ENCODE measurements around the gene IGFBP5. TPM values are rescaled to one million over a fixed set of nuclear protein-coding genes. Genes with fewer than 3 reads are reported as not detected.

Gene IGFBP5
- total RNA-seq, 1 experiment from 2014 or later, result 3.9 TPM

GRCh38 chr2:216635171-216635570, 60.2 kb downstream of the IGFBP5 start:
- no peak overlapping the region for H2AFZ ChIP-seq (ENCODE audit: low read depth, low read length, poor library complexity, severe bottlenecking)
- no peak overlapping the region for H3K4me3 ChIP-seq (replicated peaks in 1 of 2; ENCODE audit: low read depth in 1 of 2, low read length in 2 of 2)
- DNase-seq (ENCODE audit: low read depth, low spot score) (no peak), ATAC-seq (no peak)
- H3K9me2 ChIP-seq (ENCODE audit: insufficient read depth), result no peaks in the 10 kb centered on the region
- no peaks in the 10 kb centered on the region for H3K9me3 ChIP-seq (ENCODE audit: control insufficient read depth in 1 of 2, insufficient read depth in 1 of 2, low read depth in 1 of 2, low read length in 2 of 2)
- no peaks in the 10 kb centered on the region for H4K20me1 ChIP-seq (ENCODE audit: insufficient read depth)
- CTCF ChIA-PET, result no interaction called here
- POLR2A ChIA-PET, result no interaction called here
- H3K27ac ChIP-seq (ENCODE audit: low read depth, low read length), result no peak overlapping the region
- peaks cover 29% of the 10 kb centered on the region for H3K79me2 ChIP-seq (ENCODE audit: insufficient read depth, low read length)
- H3K27me3 ChIP-seq (ENCODE audit: insufficient read depth, low read length), result no peaks in the 10 kb centered on the region
- peaks cover 35 to 50% of the 10 kb centered on the region in 2 experiments for H3K4me1 ChIP-seq (ENCODE audit: control insufficient read depth in 1 of 2, insufficient read depth in 2 of 2, low read length in 2 of 2)
- H3K36me3 ChIP-seq (ENCODE audit: control insufficient read depth in 1 of 2, insufficient read depth in 2 of 2, low read length in 2 of 2), result no peaks in the 10 kb centered on the region
- H3K4me2 ChIP-seq (ENCODE audit: low read length), result peak overlapping the region; percentile 95
- BruUV-seq (replicated peaks), result no TSS peak
- 0 out of 2 replicates have a peak overlapping the region, but pooled peaks have one; percentile 6 for H3K9ac ChIP-seq (ENCODE audit: low read length)
- no peak for TF ChIP-seq ZNF274 (IDR thresholded peaks at IDR 0.05; ENCODE audit: low read depth, low read length)
- no peak for TF ChIP-seq EZH2 (IDR thresholded peaks at IDR 0.05)
- no peak for TF ChIP-seq CEBPB (IDR thresholded peaks at IDR 0.05; ENCODE audit: low read depth)
- no peak for TF ChIP-seq POLR2A (IDR thresholded peaks at IDR 0.05; ENCODE audit: borderline replicate concordance, extremely low read depth, insufficient read depth, insufficient read length)
- TF ChIP-seq ELF1 (IDR thresholded peaks at IDR 0.05; ENCODE audit: borderline replicate concordance, low read depth), result no peak
- no peak for TF ChIP-seq CBX3 (IDR thresholded peaks at IDR 0.05; ENCODE audit: low read depth)
- no peak for TF ChIP-seq TCF7L2 (IDR thresholded peaks at IDR 0.05; ENCODE audit: borderline replicate concordance, extremely low read depth, insufficient read depth, insufficient read length)
- no peak for TF ChIP-seq FOSL1 (IDR thresholded peaks at IDR 0.05; ENCODE audit: low read depth)
- TF ChIP-seq MAX (IDR thresholded peaks at IDR 0.05), result no peak
- no peak for TF ChIP-seq EGR1 (IDR thresholded peaks at IDR 0.05; ENCODE audit: low read depth)
- no peak for TF ChIP-seq ZFX (IDR thresholded peaks at IDR 0.05)
- no peak for TF ChIP-seq ATF3 (IDR thresholded peaks at IDR 0.05)
- TF ChIP-seq JUND (IDR thresholded peaks at IDR 0.05), result no peak
- no peak for TF ChIP-seq REST (IDR thresholded peaks at IDR 0.05; ENCODE audit: low read depth)
- no peak for TF ChIP-seq SP1 (IDR thresholded peaks at IDR 0.05; ENCODE audit: low read depth)
- no peak for TF ChIP-seq RAD21 (IDR thresholded peaks at IDR 0.05; ENCODE audit: low read depth)
- no peak for TF ChIP-seq POLR2AphosphoS5 (IDR thresholded peaks at IDR 0.05; ENCODE audit: low read depth, low read length)
- no peak for TF ChIP-seq YY1 (IDR thresholded peaks at IDR 0.05; ENCODE audit: extremely low read depth, insufficient replicate concordance, low read depth, low read length)
- no peak for TF ChIP-seq SRF (IDR thresholded peaks at IDR 0.05; ENCODE audit: low read depth)
- no peak for TF ChIP-seq EZH2phosphoT487 (IDR thresholded peaks at IDR 0.05; ENCODE audit: borderline replicate concordance)
- RAD21 ChIA-PET (ENCODE audit: low non-redundant PET in 1 of 2, low total read pairs in 2 of 2, uncharacterized antibody in 2 of 2, unreplicated experiment in 2 of 2), result no interaction called here
- intact Hi-C loops (cut with micrococcal nuclease), result no loop called here
